CD4-positive, alpha-beta T cell treated with Interleukin-12 subunit alpha and Interleukin-12 subunit beta, for 1 hour (primary cell): Measurements from ENCODE around the gene CSHL1.
"Not testable (repeated sequence)": the region's sequence is repeated elsewhere in the genome, so short reads cannot be mapped to it uniquely, and the experiment has no call there.

ENCODE experiments used
- DNase-seq: peaks from one replicate; pipeline ENCODE4 v3.0.0-alpha.2; 2020

CSHL1 gene

GRCh38 chr17:63939884-63940283 lies 28.8 kb upstream of the CSHL1 start:
- DNase-seq = no peak

- DNase-seq = no peak
Observed at GRCh38 chr17:63939401-63939800, 28.3 kb upstream of the CSHL1 start.

GRCh38 chr17:63937920-63938319 lies 26.9 kb upstream of the CSHL1 start:
- DNase-seq = no peak

GRCh38 chr17:63937319-63937718 lies 26.3 kb upstream of the CSHL1 start:
- DNase-seq = no peak

GRCh38 chr17:63934183-63935112 lies 23.4 kb upstream of the CSHL1 start:
- DNase-seq = no peak

- DNase-seq = no peak
Observed at GRCh38 chr17:63933598-63933997, 22.5 kb upstream of the CSHL1 start.

GRCh38 chr17:63932721-63933120 lies 21.7 kb upstream of the CSHL1 start:
- no peak for DNase-seq

GRCh38 chr17:63931981-63932561 lies 21.0 kb upstream of the CSHL1 start, which contains the start of gene CD79B:
Gene CD79B (minus strand): TSS chr17:63932331. CDS start chr17:63932261, 70 bp downstream.
- DNase-seq = peak; percentile 27

GRCh38 chr17:63930951-63931575 lies 20.0 kb upstream of the CSHL1 start:
- peak; percentile 70 for DNase-seq

GRCh38 chr17:63929860-63930766 lies 19.1 kb upstream of the CSHL1 start:
- no peak for DNase-seq

- DNase-seq = no peak
Observed at GRCh38 chr17:63928966-63929695, 18.1 kb upstream of the CSHL1 start.

- no peak for DNase-seq
Observed at GRCh38 chr17:63928172-63928666, 17.2 kb upstream of the CSHL1 start.

GRCh38 chr17:63927464-63928171 lies 16.6 kb upstream of the CSHL1 start:
- no peak for DNase-seq

- DNase-seq = no peak
Observed at GRCh38 chr17:63926164-63926563, 15.1 kb upstream of the CSHL1 start.

- no peak for DNase-seq
Observed at GRCh38 chr17:63925615-63926014, 14.6 kb upstream of the CSHL1 start.

GRCh38 chr17:63922402-63922801 lies 11.3 kb upstream of the CSHL1 start:
- DNase-seq = not testable (repeated sequence)

- not testable (repeated sequence) for DNase-seq
Observed at GRCh38 chr17:63920779-63921178, 9.7 kb upstream of the CSHL1 start.

- not testable (repeated sequence) for DNase-seq
Observed at GRCh38 chr17:63920050-63920449, 9.0 kb upstream of the CSHL1 start.

GRCh38 chr17:63919311-63919723 lies 8.3 kb upstream of the CSHL1 start:
- peak; percentile 85 for DNase-seq

GRCh38 chr17:63918789-63919305 lies 7.8 kb upstream of the CSHL1 start, which contains the start of gene GH1:
Gene GH1 (minus strand): TSS chr17:63918839. CDS start chr17:63918776, 63 bp downstream.
- DNase-seq = not testable (repeated sequence)

GRCh38 chr17:63918305-63918704 lies 7.2 kb upstream of the CSHL1 start:
- no peak for DNase-seq
